Mammary epithelial cell (primary cell): ENCODE results near the gene RLN3.

Experiments
- EZH2 ChIP-seq: IDR thresholded peaks from 2 replicates; pipeline ENCODE4 v1.6.1; 2012; ENCODE audit warnings: low read length, inconsistent platforms, borderline replicate concordance
- TF ChIP-seq, protein P1 (sequence below), 2 donors: IDR thresholded peaks in 1 of 2; conservative IDR thresholded peaks in 1 of 2; 2 replicates each; pipeline ENCODE4 v1.5.1; 2011 to 2012; ENCODE audit warnings: inconsistent platforms in 2 of 2, low read length in 2 of 2, mild to moderate bottlenecking in 2 of 2, control low read depth in 1 of 2, low read depth in 1 of 2; ENCODE audit not compliant: insufficient read depth in 1 of 2; ENCODE audit errors: extremely low read depth in 1 of 2

DNA sequence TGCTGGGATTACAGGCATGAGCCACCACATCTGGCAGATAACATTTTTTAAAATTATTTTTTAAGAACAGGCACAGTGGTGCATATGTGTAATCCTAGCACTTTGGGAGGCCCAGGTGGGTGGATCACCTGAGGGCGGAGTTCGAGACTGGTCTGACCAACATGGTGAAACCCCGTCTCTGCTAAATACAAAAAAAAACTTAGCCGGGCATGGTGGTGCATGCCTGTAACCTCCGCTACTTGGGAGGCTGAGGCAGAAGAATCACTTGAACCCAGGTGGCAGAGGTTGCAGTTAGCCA is 34.6 kb downstream of the RLN3 start:
- TF ChIP-seq, protein P1, sequence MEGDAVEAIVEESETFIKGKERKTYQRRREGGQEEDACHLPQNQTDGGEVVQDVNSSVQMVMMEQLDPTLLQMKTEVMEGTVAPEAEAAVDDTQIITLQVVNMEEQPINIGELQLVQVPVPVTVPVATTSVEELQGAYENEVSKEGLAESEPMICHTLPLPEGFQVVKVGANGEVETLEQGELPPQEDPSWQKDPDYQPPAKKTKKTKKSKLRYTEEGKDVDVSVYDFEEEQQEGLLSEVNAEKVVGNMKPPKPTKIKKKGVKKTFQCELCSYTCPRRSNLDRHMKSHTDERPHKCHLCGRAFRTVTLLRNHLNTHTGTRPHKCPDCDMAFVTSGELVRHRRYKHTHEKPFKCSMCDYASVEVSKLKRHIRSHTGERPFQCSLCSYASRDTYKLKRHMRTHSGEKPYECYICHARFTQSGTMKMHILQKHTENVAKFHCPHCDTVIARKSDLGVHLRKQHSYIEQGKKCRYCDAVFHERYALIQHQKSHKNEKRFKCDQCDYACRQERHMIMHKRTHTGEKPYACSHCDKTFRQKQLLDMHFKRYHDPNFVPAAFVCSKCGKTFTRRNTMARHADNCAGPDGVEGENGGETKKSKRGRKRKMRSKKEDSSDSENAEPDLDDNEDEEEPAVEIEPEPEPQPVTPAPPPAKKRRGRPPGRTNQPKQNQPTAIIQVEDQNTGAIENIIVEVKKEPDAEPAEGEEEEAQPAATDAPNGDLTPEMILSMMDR (conservative IDR thresholded peaks at IDR 0.05 in 1 of 2, IDR thresholded peaks at IDR 0.05 in 1 of 2; ENCODE audit: extremely low read depth in 1 of 2, insufficient read depth in 1 of 2, low read depth in 1 of 2, low read length in 2 of 2), result no peak
- no peak for TF ChIP-seq EZH2
